GM12878 (cell line): ENCODE results near the gene DIAPH3. TPM values are rescaled to one million over a fixed set of nuclear protein-coding genes. Genes with fewer than 3 reads are reported as not detected.

Experiments used
- ATAC-seq: fragments of 200-7000 bp; cut with Tn5 transposase; 3 replicates; pipeline ENCODE4 v1.9.1; 2020; ENCODE audit warnings: mild to moderate bottlenecking, moderate library complexity
- BruUV-seq: library from RNA; stranded (reverse); fragments of 400-500 nt; replicated peaks from 2 replicates; lab custom pipeline; 2021; lab: Mats Ljungman, UMichigan
- CTCF ChIA-PET: fragments of 300-600 bp; sonication (Branson Sonifier 250); formaldehyde crosslinking; extraction: SDS; loops from one replicate; lab custom pipeline; 2021; ENCODE audit warnings: inconsistent platforms; lab: Yijun Ruan, JAX
- POLR2A ChIA-PET: fragments of 350-600 bp; formaldehyde crosslinking; extraction: SDS; loops from one replicate; lab custom pipeline; 2021; ENCODE audit warnings: inconsistent platforms; lab: Charles Lee
- RAD21 ChIA-PET: fragments of 300-600 bp; sonication (Branson Sonifier 250); formaldehyde crosslinking; loops from one replicate; lab custom pipeline; 2023; ENCODE audit warnings: antibody characterized with exemption; ENCODE audit not compliant: unreplicated experiment; lab: Charles Lee
- SMC1A ChIA-PET: fragments of 300-600 bp; sonication (Branson Sonifier 250); formaldehyde crosslinking; loops from one replicate; lab custom pipeline; 2023; ENCODE audit not compliant: unreplicated experiment, uncharacterized antibody; lab: Charles Lee
- DNase-seq: peaks from one replicate; pipeline ENCODE4 v3.0.0-alpha.2; 2011; ENCODE audit warnings: low read depth, low spot score
- FAIRE-seq: peaks from 3 replicates; lab custom pipeline; 2011; peaks lifted over from hg19 to GRCh38; lab: Jason Lieb, UNC
- H2AFZ ChIP-seq: 2 replicates; pipeline ENCODE4 v1.6.0; 2011; ENCODE audit warnings: low read depth, low read length, control low read depth; ENCODE audit not compliant: control insufficient read depth
- H3K27ac ChIP-seq: 2 replicates; pipeline ENCODE4 v1.5.1; 2011; ENCODE audit warnings: control low read depth; ENCODE audit not compliant: control insufficient read depth, insufficient read depth
- H3K27me3 ChIP-seq, 2 experiments: replicated peaks in 1 of 2; 2 replicates each; pipeline versions ENCODE4 v1.6.0 to v1.6.1; 2011; ENCODE audit warnings: low read length in 1 of 2; ENCODE audit not compliant: control insufficient read depth in 2 of 2, insufficient read depth in 2 of 2
- H3K36me3 ChIP-seq, 2 experiments: 2 replicates each; pipeline ENCODE4 v1.5.1; 2011; ENCODE audit warnings: low read length in 1 of 2; ENCODE audit not compliant: control insufficient read depth in 2 of 2, insufficient read depth in 2 of 2
- H3K4me1 ChIP-seq: 2 replicates; pipeline ENCODE4 v1.6.1; 2011; ENCODE audit warnings: mild to moderate bottlenecking, low read length, moderate library complexity, mixed read lengths; ENCODE audit not compliant: control insufficient read depth, insufficient read depth
- H3K4me2 ChIP-seq: 2 replicates; pipeline ENCODE4 v1.6.0; 2011; ENCODE audit warnings: control low read depth; ENCODE audit not compliant: control insufficient read depth, insufficient read depth
- H3K4me3 ChIP-seq: fragments of 200-600 bp; sonication (generic); 2 replicates; pipeline ENCODE4 v1.5.1; 2016
- H3K79me2 ChIP-seq: 2 replicates; pipeline ENCODE4 v1.6.0; 2011; ENCODE audit warnings: low read length; ENCODE audit not compliant: control insufficient read depth, insufficient read depth
- H3K9ac ChIP-seq: 2 replicates; pipeline ENCODE4 v1.8.0; 2011; ENCODE audit warnings: low read length, control low read depth, mixed read lengths; ENCODE audit not compliant: control insufficient read depth, insufficient read depth
- H3K9me3 ChIP-seq: replicated peaks from 3 replicates; pipeline ENCODE4 v1.5.1; 2011; ENCODE audit warnings: mild to moderate bottlenecking, low read length; ENCODE audit not compliant: control insufficient read depth, insufficient read depth
- H4K20me1 ChIP-seq: 2 replicates; pipeline ENCODE4 v1.6.0; 2011; ENCODE audit not compliant: control insufficient read depth, insufficient read depth
- BRCA1 ChIP-seq: IDR thresholded peaks from 2 replicates; pipeline ENCODE4 v1.6.1; 2011; ENCODE audit warnings: low read depth, low read length, improper control_type of control experiment
- ESRRA ChIP-seq: IDR thresholded peaks from 2 replicates; pipeline ENCODE4 v1.6.1; 2012; ENCODE audit warnings: mild to moderate bottlenecking, low read length, improper control_type of control experiment
- HDAC6 ChIP-seq: fragments of 200-600 bp; sonication (generic); IDR thresholded peaks from one replicate; pipeline ENCODE4 v1.8.0; 2017; ENCODE audit warnings: antibody characterized with exemption; ENCODE audit not compliant: unreplicated experiment
- MYB ChIP-seq: fragments of 150-350 bp; IDR thresholded peaks from 2 replicates; pipeline ENCODE4 v1.6.1; 2014; ENCODE audit warnings: mild to moderate bottlenecking, low read depth, low read length, borderline replicate concordance
- NR2C2 ChIP-seq: IDR thresholded peaks from 2 replicates; pipeline ENCODE4 v1.6.1; 2011; ENCODE audit warnings: borderline replicate concordance, low read depth; ENCODE audit not compliant: control insufficient read depth, insufficient read length
- SREBF1 ChIP-seq: IDR thresholded peaks from 2 replicates; pipeline ENCODE4 v1.6.1; 2012; ENCODE audit warnings: mild to moderate bottlenecking, low read length
- TAF1 ChIP-seq: IDR thresholded peaks from 2 replicates; pipeline ENCODE4 v1.6.1; 2011; ENCODE audit warnings: mild to moderate bottlenecking, low read depth, low read length, borderline replicate concordance
- ZNF207 ChIP-seq: fragments of 450-650 bp; IDR thresholded peaks from 2 replicates; pipeline ENCODE4 v1.6.1; 2014; ENCODE audit warnings: antibody characterized with exemption, mild to moderate bottlenecking, borderline replicate concordance
- WGBS: methylation state at CpG from one replicate; pipeline ENCODE4 v1.1.6; 2016; ENCODE audit warnings: low lambda C conversion rate; ENCODE audit not compliant: insufficient replicate concordance, insufficient coverage; ENCODE audit errors: missing lambda C conversion rate; 5-methylcytosine and 5-hydroxymethylcytosine counted together
- in situ Hi-C: fragments of 300-500 bp; cut with MboI; formaldehyde crosslinking; loops from 9 replicates; pipeline ENCODE4 v1.14.3; 2018; ENCODE audit warnings: mixed read lengths
- intact Hi-C: fragments of 100-400 bp; cut with micrococcal nuclease; formaldehyde crosslinking; loops from one replicate; pipeline ENCODE4 v1.14.2; 2022; ENCODE audit not compliant: unreplicated experiment
- polyA plus RNA-seq, 11 experiments: library from polyadenylated mRNA; depleted of rRNA in 4 of 11; unstranded in 6 of 11; stranded (reverse) in 5 of 11; fragments of >200 nt; fragmentation: Nextera tagmentation in 4 of 11; fragmentation: Illumina TruSeq in 1 of 11; extraction: Ambion mirVana in 4 of 11; extraction: Trizol in 1 of 11; gene quantifications; 1 replicate in 1 of 11; 2 replicates in 10 of 11; pipeline versions ENCODE4 v1.2.1 to v1.2.3, GENCODE V29; 2011 to 2016; ENCODE audit warnings: inconsistent platforms in 2 of 11, missing spikeins in 2 of 11, low read depth in 1 of 11
- total RNA-seq, 4 experiments: library from RNA; depleted of rRNA in 3 of 4; stranded (reverse); fragments of >200 nt in 3 of 4; fragmentation: Illumina TruSeq in 1 of 4; extraction: Trizol in 1 of 4; gene quantifications; 2 replicates each; pipeline versions ENCODE4 v1.2.1 to v1.2.3, GENCODE V29; 2013 to 2021
- TF ChIP-seq, protein P1 (sequence below): fragments of 450-650 bp; IDR thresholded peaks from 2 replicates; pipeline ENCODE4 v1.6.1; 2018; ENCODE audit warnings: borderline replicate concordance, mild to moderate bottlenecking; ENCODE audit not compliant: partially characterized antibody

Gene DIAPH3
- total and polyA plus RNA-seq, 10 of the 15 experiments (the other 5 are each of a cell fraction or from before 2014, with no cell fraction given): 10.1 to 25.2 (median 15.4) TPM

DNA sequence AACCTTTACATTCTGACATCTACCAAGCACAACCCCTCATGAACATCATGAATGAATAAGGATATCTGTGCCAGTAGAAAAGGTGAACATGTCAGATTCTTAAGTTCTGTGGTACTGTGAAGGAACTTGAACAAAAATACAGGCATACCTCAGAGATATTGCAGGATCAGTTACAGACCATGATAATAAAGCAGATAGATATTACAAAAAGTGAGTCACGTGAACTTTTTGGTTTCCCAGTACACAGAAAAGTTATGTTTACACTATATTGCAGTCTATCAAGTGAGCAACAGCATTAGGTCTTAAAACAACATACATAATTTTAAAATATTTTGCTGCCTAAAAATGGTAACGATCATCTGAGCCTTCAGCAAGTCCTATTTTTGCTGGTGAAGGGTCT is 101.2 kb downstream of the DIAPH3 start:
- BruUV-seq: no TSS peak
- H3K4me2 ChIP-seq: no peak overlapping the region
- no peaks in the 10 kb centered on the region for H3K79me2 ChIP-seq
- no peaks in the 10 kb centered on the region for H3K27me3 ChIP-seq
- SMC1A ChIA-PET: no interaction called here
- no peak for DNase-seq
- no peak overlapping the region for H3K27ac ChIP-seq
- ATAC-seq: no peak
- no peaks in the 10 kb centered on the region for H3K4me1 ChIP-seq
- no peak overlapping the region for H3K4me3 ChIP-seq
- 98% methylated on average over 2 of the region's 2 CpGs for WGBS
- FAIRE-seq: no peak
- no peak overlapping the region for H3K9ac ChIP-seq
- no peaks in the 10 kb centered on the region for H3K9me3 ChIP-seq
- CTCF ChIA-PET: interaction anchor here (0.8 to 1.2 kb wide), 2 partner anchors 224 to 671 kb away, joined by 3 read pairs; no protein-coding TSS in a partner anchor
- in situ Hi-C loops (no loop called here), intact Hi-C loops (no loop called here)
- no peaks in the 10 kb centered on the region for H3K36me3 ChIP-seq
- no peak for TF ChIP-seq ZNF207
- TF ChIP-seq TAF1: no peak
- TF ChIP-seq ESRRA: no peak
- TF ChIP-seq, protein P1, sequence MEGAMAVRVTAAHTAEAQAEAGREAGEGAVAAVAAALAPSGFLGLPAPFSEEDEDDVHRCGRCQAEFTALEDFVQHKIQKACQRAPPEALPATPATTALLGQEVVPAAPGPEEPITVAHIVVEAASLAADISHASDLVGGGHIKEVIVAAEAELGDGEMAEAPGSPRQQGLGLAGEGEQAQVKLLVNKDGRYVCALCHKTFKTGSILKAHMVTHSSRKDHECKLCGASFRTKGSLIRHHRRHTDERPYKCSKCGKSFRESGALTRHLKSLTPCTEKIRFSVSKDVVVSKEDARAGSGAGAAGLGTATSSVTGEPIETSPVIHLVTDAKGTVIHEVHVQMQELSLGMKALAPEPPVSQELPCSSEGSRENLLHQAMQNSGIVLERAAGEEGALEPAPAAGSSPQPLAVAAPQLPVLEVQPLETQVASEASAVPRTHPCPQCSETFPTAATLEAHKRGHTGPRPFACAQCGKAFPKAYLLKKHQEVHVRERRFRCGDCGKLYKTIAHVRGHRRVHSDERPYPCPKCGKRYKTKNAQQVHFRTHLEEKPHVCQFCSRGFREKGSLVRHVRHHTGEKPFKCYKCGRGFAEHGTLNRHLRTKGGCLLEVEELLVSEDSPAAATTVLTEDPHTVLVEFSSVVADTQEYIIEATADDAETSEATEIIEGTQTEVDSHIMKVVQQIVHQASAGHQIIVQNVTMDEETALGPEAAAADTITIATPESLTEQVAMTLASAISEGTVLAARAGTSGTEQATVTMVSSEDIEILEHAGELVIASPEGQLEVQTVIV: no peak
- no peak for TF ChIP-seq NR2C2
- TF ChIP-seq SREBF1: no peak
- TF ChIP-seq BRCA1: no peak
- no peak for TF ChIP-seq MYB
- TF ChIP-seq HDAC6: no peak
- H2AFZ ChIP-seq: no peak overlapping the region
- RAD21 ChIA-PET: no interaction called here
- POLR2A ChIA-PET: no interaction called here
- H4K20me1 ChIP-seq: no peaks in the 10 kb centered on the region
